ENCODE data around the gene LILRB4.
"Not testable (repeated sequence)": the region's sequence is repeated elsewhere in the genome, so short reads cannot be mapped to it uniquely, and the experiment has no call there.

Gene LILRB4

DNA sequence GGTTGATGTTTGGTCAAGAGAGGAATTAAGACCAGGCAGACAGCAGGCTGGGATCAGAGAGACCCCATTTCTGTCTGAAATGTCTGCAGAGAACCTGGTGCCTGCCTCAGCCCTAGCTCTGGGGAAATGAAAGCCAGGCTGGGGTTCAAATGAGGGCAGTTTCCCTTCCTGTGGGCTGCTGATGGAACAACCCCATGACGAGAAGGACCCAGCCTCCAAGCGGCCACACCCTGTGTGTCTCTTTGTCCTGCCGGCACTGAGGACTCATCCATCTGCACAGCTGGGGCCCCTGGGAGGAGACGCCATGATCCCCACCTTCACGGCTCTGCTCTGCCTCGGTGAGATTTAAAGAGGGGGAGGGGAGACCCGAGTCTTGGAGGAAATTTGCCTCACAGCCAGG is at the start of gene LILRB4:
Gene LILRB4 (plus strand): TSS at position 256 of the 400 bp plus-strand sequence. CDS start 49 bp downstream, at position 305.
- DNase-seq: no peak

DNA sequence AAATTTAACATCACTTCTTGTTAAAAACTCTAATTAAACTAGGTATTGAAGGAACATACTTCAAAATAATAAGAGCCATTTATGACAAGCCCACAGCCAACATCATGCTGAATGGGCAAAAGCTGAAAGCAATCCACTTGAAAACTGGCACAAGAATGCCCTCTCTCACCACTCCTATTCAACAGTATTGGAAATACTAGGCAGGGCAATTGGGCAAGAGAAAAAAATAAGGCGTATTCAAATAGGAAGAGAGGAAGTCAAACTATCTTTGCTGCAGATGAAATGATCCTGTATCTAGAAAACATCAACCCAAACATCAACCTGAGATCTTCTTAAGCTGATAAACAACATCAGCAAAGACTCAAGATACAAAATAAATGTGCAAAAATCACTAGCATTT is 48.1 kb upstream of the LILRB4 start:
- no peak for DNase-seq

DNA sequence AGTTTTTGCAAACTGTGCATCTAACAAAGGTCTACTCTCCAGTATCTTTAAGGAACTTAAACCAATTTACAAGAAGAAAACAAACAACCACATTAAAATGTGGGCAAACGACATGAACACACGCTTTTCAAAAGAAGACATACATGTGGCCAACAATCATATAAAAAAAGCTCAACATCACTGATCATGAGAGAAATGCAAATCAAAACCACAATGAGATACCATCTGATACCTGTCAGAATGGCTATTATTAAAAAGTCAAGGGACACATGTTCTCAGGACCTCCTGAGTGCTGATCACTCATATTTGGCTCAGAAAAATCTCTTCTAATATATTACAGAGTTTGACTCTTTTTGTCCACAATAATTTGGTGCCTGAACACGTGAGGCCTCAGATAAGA is 46.7 kb upstream of the LILRB4 start:
- no peak for DNase-seq

DNA sequence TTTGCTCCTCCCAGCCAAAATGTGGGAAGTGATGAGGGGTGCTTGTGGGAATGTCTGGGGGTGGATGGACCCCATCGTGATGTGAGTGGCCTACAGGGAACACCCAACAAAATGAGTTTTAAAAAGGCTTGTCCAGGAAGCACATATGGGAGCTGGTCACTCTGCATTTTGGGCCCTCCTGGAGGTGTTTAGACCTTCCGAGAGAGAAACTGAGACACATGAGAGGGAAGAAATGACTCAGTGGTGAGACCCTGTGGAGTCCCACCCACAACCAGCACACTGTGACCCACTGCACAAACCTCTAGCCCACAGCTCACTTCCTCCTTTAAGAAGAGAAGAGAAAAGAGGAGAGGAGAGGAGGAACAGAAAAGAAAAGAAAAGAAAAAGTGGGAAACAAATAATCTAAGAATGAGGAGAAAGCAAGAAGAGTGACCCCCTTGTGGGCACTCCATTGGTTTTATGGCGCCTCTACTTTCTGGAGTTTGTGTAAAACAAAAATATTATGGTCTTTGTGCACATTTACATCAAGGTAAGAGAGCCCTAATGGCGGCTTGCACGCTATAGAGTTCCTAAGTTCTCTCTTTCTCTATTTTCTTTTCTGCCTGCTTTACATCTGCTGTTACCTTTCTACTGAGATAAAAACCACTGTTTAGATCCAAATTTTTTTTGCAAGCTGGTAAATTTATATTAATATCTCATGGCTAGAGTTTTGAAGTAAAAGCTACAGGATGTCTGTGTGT is 45.8 kb upstream of the LILRB4 start:
- DNase-seq: no peak

DNA sequence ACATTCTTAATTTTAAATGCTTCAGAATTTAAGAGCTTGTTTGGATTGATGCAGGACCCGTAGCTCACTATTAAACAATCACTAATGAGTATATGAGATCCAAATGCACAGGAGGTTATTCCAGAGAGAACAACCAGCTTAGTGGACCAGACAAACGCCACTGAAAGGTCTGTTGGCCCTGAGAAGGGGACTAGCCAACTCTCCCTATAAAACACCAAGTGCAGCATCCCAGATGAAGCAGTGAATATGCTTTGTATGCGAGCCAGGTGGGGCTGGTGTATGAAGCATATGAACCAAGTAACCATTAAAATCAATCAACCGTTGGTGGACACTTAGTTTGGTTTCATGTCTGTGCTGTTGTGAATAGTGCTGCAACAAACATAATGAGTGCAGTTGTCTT is 42.3 kb upstream of the LILRB4 start:
- DNase-seq: no peak

DNA sequence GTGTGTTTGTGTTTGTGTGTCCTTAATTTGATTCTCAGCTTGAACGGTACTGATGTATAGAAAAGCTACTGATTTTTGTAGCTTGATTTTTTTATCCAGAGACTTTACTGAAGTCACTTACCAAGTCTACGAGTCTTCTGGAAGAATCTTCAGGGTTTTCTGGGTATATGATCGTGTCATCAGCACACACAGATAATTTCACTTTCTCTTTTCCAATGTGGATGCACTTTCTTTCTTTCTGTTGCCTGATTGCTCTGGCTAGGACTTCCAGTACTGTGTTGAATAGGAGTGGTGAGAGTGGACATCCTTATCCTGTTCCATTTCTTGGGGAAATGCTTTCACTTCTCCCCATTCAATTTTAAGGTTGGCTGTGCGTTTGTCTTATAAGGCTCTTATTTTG is 40.4 kb upstream of the LILRB4 start:
- DNase-seq: no peak

DNA sequence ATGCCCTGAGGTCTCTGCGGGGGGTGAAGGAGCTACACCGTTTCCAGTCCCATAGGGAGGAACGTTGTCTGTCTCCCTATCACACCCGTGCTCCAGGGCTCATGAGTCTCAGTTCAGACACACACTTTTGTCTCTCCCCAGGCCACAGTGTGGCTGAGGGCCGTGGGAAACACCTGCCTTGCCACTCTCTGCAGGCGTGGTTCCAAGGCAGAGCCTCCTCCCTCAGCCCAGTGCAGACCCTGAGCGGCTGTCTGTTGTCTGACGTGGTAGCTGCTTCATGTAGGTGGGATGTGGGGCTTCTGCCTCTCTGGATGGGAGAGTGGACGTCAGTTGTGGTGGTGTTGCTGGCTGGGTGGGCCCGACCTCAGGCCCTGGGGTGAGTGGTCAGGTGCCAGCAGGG is 38.6 kb upstream of the LILRB4 start:
- not testable (repeated sequence) for DNase-seq

DNA sequence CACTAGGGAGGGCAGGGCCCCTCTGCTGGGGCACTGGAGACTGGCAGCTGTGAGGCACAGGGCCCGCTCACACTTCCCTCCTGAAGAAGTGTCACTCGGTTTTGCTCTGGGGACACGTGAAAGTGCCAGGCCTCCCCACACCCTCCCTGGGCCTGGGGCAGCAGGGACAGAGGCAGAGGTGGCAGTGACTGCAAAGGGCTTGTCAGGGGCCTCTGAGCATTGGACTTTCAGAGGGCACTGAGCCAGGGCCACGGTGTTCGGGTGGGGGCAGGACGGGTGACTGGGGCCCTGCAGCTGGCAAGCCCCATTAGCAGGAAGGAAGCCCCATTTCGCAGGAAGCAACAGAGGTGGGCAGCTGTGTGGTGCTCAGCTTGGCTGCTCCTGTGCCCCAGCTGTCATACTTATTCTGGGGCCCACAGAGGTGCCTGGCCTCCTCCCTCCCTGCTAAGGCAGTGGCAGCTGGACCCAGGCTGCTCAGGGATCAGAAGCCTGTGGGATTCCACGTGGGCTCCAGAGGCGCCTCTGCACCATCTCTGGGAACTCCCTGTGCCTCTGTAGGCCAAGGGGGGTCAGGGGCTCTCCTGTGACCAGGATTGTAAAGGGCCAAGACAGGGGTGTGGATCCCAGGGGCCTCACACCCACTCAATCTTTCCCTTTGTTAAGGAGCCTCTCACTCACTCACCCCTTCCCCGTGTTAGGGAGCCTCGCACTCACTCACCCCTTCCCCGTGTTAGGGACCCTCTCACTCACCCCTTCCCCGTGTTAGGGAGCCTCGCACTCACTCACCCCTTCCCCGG is 37.7 kb upstream of the LILRB4 start:
- not testable (repeated sequence) for DNase-seq

DNA sequence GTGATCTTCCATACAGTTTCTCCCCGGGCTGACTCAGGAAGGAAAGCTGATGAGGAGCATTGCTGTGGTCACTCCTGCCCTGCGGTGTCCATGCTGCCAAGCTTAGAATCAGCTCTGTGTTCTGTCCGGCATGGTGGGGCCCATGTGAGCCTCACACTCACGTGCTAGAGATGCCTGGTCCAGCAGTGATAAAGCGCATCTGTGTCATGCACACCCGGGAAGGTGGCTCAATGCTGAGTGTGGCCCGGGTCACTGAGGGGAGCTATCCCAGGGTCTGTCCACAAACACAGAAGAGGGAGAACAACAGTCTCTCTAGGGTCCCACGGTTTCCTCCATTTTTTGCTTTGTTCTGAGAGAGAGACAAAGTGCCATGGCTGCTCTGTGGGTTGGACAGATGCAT is 36.0 kb upstream of the LILRB4 start:
- no peak for DNase-seq

DNA sequence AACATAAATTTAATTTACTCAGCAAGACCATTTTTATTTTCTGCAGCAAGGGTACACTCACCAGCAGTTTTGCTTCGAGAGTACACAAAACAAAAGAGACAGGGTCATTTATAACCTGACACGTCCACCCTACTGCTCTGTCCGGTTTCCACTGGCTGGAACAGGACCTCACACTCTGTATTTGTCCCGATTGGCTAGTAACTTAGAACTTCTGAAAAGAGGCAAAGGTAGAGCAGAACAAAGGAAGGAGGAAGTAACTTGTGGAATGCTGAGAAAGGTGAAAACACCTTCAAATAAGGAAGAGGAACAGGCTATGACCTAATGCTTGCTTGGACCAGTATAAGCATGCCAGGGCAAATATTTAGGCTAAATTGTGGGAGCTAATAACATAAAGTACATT is 34.9 kb upstream of the LILRB4 start:
- not testable (repeated sequence) for DNase-seq

DNA sequence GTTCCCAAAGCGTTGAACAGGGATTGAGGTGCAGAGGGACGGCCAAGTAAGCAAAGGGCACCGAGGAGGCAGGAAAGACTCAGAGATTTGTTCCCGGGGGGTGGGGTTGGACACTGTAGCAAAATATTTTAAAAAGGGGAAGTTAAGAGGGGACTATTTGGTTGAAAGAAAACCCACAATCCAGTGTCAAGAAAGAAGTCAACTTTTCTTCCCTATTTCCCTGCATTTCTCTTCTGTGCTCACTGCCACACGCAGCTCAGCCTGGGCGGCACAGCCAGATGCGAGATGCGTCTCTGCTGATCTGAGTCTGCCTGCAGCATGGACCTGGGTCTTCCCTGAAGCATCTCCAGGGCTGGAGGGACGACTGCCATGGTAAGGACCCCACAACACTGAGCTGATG is 32.5 kb upstream of the LILRB4 start, which contains the start of gene LILRB1:
Gene LILRB1 (plus strand): TSS at position 223 of the 400 bp plus-strand sequence. CDS start 590 bp downstream, outside the sequence.
- not testable (repeated sequence) for DNase-seq

DNA sequence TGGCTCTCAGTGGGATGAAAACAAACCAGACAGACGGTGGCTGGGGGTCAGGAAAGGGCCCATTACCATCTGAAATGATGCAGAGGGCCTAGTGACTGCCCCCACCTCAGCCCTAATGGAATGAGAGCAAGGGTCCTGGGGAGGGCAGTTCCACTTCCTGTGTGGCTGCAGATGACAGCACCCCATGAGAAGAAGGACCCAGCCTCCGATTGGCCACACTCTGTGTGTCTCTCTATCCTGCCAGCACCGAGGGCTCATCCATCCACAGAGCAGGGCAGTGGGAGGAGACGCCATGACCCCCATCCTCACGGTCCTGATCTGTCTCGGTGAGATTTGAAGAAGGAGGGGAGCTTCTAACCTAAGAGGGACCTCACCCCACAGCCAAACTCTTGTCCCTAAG is 32.0 kb upstream of the LILRB4 start:
- DNase-seq: no peak

DNA sequence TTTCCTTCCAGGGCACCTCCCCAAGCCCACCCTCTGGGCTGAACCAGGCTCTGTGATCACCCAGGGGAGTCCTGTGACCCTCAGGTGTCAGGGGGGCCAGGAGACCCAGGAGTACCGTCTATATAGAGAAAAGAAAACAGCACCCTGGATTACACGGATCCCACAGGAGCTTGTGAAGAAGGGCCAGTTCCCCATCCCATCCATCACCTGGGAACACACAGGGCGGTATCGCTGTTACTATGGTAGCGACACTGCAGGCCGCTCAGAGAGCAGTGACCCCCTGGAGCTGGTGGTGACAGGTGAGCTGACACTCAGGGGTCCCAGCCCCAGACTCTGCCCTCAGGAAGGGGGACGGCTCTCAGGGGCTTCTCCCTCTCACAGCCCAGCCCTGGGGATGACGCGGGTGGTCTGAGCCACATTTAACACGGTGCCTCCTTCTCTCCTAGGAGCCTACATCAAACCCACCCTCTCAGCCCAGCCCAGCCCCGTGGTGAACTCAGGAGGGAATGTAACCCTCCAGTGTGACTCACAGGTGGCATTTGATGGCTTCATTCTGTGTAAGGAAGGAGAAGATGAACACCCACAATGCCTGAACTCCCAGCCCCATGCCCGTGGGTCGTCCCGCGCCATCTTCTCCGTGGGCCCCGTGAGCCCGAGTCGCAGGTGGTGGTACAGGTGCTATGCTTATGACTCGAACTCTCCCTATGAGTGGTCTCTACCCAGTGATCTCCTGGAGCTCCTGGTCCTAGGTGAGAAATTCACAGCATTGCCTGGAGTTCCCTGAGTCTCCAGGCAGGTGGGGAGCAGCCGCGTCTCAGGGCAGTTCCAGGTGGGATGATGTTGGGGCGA is 31.1 kb upstream of the LILRB4 start:
- not testable (repeated sequence) for DNase-seq

DNA sequence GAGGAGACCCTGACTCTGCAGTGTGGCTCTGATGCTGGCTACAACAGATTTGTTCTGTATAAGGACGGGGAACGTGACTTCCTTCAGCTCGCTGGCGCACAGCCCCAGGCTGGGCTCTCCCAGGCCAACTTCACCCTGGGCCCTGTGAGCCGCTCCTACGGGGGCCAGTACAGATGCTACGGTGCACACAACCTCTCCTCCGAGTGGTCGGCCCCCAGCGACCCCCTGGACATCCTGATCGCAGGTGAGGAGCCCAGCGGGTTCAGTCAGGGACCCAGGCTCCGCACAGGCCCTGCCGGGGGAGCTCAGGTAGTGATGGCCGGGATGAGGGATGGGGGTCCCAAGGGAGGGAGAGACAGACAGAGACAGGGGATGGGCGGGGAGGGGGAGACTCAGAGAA is 30.3 kb upstream of the LILRB4 start:
- not testable (repeated sequence) for DNase-seq

DNA sequence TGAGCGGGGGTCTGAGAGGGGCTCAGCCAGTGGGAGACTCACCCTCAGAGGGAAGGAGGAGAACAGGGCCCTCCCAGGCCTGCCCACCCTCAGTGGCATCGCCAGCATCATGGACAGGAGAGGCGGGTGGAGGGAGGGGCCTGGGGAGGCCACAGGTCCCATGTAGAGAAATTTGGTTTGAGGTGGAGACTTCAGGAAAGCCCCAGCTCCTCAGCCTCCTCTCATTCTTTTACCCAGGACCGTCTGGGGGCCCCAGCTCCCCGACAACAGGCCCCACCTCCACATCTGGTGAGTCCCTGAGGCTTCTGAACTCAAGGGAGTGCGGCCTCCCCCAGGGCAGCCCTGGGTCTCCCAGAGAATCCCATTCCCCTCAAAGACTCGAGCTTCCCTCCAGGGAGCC is 29.4 kb upstream of the LILRB4 start:
- no peak for DNase-seq

DNA sequence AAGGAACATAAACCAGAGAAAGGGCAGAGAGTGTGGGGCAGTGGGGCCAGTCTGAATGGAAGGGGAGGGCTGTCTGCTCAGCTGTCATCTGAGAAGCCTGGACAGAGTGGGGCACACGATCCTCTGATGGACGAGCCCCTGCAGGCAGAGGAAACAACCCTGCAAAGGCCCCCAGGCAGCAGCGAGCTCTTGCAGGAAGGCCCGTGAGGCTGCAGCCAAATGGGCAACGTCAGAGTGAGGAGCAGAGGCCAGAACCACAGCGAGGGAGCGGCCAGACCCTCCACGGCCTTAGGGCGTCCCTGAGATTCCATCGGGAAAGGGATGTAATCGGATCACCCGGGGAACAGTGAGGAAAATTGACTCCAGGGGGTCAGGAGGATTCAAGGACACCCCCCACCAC is 26.7 kb upstream of the LILRB4 start:
- not testable (repeated sequence) for DNase-seq

DNA sequence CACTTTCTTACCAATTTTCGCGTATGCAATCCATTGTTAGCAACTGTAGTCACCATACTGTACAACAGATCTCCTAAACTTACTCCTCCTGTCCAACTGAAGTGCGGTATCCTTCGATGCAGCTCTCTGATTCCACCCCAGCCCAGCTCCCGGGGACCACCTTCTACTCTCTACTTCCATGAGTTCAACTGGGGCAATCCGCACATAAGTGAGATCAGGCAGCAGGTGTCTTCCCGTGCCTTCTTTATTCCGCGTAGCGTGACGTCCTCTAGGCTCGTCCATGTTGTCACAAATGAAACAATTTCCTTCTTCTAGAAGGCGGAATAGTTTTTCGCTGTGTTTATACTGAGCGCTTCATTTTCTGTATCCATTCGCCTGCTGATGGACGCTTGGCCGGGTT is 24.1 kb upstream of the LILRB4 start:
- no peak for DNase-seq

DNA sequence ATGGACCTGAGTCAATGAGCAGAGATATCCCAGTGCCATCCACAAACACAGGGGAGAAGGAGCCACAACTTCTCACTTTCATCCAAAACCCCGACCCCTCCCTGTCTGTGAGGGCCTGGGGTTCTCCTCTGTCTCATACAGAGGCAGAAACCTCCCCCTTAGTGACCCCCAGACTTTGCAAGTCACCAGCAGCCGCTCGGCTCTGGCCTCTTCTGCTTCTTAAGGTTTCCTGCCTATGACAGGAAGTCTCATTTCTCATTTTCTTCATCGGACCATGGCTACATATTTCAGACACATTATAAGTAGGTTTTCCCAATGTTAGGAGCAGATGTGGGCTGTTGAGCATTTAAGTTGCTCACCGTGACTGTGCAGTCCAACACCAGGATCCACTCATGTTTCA is 19.8 kb upstream of the LILRB4 start:
- not testable (repeated sequence) for DNase-seq

DNA sequence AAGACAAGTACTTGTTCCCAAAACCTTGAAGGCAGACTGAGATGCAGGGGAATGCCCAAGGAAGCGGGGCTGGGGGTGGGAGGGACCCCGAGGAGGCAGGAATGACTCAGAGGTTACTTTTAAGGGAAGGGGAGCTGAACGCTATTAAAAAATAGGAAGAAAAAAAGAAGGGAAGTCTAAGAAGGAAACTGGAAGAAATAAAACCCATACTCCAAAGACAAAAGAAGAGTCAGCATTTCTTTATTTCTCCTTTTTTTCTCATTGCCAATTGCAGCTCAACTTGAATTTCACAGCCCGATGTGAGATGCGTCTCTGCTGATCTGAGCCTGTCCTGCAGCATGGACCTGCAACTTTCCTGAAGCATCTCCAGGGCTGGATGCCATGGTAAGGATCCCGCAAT is 19.2 kb upstream of the LILRB4 start:
- DNase-seq: not testable (repeated sequence)

DNA sequence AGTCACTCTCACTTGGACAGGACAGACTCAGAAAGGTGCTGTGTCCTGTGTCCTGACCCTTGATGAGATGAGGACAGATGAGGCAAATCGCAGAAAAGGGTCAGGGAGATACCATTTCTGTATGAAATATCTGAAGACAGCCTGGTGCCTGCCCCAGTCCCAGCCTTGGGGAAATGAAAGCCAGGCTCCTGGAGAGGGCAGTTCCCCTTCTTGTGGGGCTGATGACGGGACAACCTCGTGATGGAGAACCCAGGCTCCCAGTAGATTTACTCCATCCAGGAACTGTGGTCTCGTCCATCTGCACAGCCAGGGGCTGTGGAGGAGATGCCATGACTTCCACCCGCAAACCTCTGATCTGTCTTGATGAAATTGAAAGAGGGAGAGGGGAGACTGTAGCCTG is 18.7 kb upstream of the LILRB4 start:
- no peak for DNase-seq

DNA sequence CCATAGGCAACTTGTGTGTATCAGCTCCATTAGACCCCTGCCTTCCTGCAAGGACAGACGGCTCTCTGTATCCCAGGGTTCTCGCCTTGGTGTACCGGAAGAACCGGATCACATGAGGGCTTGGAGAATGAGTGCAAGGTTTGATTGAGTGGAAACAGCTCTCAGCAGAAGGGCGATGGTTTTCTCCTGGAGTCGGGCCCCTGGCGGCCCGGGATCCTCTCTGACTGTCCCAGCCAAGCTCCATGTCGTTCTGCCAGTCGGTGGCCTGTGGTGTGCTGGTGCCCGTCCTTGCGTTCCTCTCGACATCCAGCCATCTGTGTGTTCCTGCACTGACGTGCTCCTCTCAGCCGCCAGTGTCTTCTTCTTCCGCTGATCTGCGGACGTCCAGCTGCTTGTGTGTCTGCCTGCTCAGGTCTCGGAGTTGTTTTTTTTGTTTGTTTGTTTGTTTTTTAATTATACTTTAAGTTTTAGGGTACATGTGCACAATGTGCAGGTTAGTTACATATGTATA is 16.4 kb upstream of the LILRB4 start:
- DNase-seq: no peak

DNA sequence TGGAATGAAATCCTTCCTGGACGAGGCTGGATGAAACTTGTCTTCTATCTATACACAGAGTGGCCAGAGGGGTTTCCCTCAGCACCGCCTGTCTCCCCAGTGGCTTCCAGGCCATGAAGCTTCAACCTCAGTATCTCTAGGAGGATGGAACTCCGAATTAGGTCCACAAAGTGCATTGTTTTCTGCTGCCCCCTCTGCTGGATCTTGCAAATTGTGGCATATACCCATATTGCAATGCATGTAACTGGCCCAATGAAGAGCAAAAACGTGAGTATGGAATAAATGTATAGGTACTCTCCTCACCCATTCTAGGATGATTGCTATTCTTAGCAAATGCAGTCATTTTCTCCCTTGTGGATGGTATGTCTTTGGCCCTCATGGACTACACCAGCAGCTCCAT is 14.7 kb upstream of the LILRB4 start:
- no peak for DNase-seq

DNA sequence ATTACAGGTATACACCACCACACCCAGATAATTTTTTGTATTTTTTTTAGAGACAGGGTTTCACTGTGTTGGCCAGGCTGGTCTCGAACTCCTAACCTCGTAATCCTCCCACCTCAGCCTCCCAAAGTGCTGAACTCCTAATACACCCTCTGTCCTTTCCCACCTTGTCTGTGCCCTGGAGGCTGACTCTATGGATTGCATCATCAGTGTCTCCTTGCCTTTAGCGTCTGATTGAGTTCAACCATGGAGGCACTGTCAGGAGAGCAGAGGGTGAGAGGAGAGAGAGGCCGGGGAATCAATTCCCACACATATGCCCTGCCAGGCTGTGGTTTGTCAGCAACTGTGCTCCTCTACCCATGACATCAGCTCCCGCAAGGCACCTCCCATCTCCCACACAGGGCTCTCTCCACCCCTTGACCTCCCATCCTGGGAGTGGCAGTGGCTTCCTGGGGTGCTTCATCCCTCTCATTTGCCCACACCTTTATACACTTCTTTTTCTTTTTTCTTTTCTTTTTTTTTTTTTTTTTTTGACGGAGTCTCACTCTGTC is 12.6 kb upstream of the LILRB4 start:
- DNase-seq: no peak
